Iris pigment epithelial cell (primary cell): ENCODE results near the gene ZNF710.
"Not testable (repeated sequence)": the region's sequence is repeated elsewhere in the genome, so short reads cannot be mapped to it uniquely, and the experiment has no call there.

Experiments used
- DNase-seq: peaks from one replicate; pipeline ENCODE4 v3.0.0-alpha.2; 2011; ENCODE audit warnings: low read depth

ZNF710 gene

GRCh38 chr15:90001062-90001682, at the start of gene ZNF710:
Gene ZNF710 (plus strand): TSS chr15:90001324. CDS start chr15:90067138, 65,814 bp downstream.
- peak; percentile 65 for DNase-seq

GRCh38 chr15:89954541-89954940, 46.6 kb upstream of the ZNF710 start:
- no peak for DNase-seq

GRCh38 chr15:89955449-89955998, 45.6 kb upstream of the ZNF710 start:
- DNase-seq = not testable (repeated sequence)

GRCh38 chr15:89958107-89958805, 42.9 kb upstream of the ZNF710 start:
- DNase-seq = no peak

GRCh38 chr15:89963301-89964231, 37.6 kb upstream of the ZNF710 start:
- no peak for DNase-seq

GRCh38 chr15:89964232-89964954, 36.7 kb upstream of the ZNF710 start:
- no peak for DNase-seq

GRCh38 chr15:89967881-89968280, 33.2 kb upstream of the ZNF710 start:
- DNase-seq = no peak

GRCh38 chr15:89971592-89971997, 29.5 kb upstream of the ZNF710 start:
- peak; percentile 66 for DNase-seq

GRCh38 chr15:89972085-89972484, 29.0 kb upstream of the ZNF710 start:
- DNase-seq = no peak

GRCh38 chr15:89975482-89976245, 25.5 kb upstream of the ZNF710 start:
- no peak for DNase-seq

- DNase-seq = no peak
Observed at GRCh38 chr15:89976246-89976600, 24.9 kb upstream of the ZNF710 start.

- not testable (repeated sequence) for DNase-seq
Observed at GRCh38 chr15:89977836-89978235, 23.3 kb upstream of the ZNF710 start.

GRCh38 chr15:89978914-89979313, 22.2 kb upstream of the ZNF710 start:
- no peak for DNase-seq

GRCh38 chr15:89980896-89981295, 20.2 kb upstream of the ZNF710 start:
- DNase-seq = no peak

- DNase-seq = no peak
Observed at GRCh38 chr15:89982315-89983055, 18.6 kb upstream of the ZNF710 start.

GRCh38 chr15:89984001-89984400, 17.1 kb upstream of the ZNF710 start:
- no peak for DNase-seq

GRCh38 chr15:89984421-89985010, 16.6 kb upstream of the ZNF710 start:
- no peak for DNase-seq

- no peak for DNase-seq
Observed at GRCh38 chr15:89985111-89985510, 16.0 kb upstream of the ZNF710 start.

GRCh38 chr15:89991312-89991711, 9.8 kb upstream of the ZNF710 start:
- no peak for DNase-seq

- no peak for DNase-seq
Observed at GRCh38 chr15:89993349-89993748, 7.8 kb upstream of the ZNF710 start.
